ENCODE data around the gene SLC9A9. TPM values are rescaled to one million over a fixed set of nuclear protein-coding genes. Genes with fewer than 3 reads are reported as not detected.

Gene SLC9A9
- polyA plus RNA-seq, 1 donor (not counting 4 experiments of a cell fraction or from before 2014, with no cell fraction given), result 5.2 TPM

DNA sequence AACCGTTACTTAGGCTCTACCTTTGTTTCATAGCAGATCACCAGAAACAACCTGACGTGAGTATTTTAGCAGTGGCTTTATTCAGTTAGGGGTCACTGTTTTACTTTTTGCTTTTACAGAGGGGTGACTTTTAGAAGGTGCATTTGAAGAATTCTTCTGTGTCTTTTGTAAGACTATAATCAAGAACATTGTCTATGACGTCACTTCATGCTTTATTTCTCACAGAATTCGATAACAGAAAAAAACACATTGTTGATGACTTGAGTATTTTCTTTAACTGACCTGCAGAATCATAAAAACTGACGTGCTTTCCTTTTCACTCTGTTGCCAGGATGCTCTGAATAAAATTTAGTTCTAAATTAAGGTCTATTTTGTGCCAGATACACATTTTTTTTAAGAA, 244.5 kb downstream of the SLC9A9 start:
- H3K9me1 ChIP-seq (ENCODE audit: control insufficient read depth, extremely low read depth, insufficient read depth, low read length), result no peaks in the 10 kb centered on the region
- H4K20me1 ChIP-seq (ENCODE audit: control insufficient read depth, extremely low read depth, insufficient read depth, low read length), result no peaks in the 10 kb centered on the region
- H3K27me3 ChIP-seq (ENCODE audit: control insufficient read depth, extremely low read depth, insufficient read depth, low read length), result no peaks in the 10 kb centered on the region
- H3K9ac ChIP-seq (ENCODE audit: control insufficient read depth, extremely low read depth, insufficient read depth, low read length), result no peak overlapping the region
- dilution Hi-C loops (cut with MboI; ENCODE audit: extremely low pct_ligation_motif_present, low sequenced_read_pairs), result no loop called here
- no peaks in the 10 kb centered on the region for H3K79me2 ChIP-seq (ENCODE audit: control insufficient read depth, insufficient read depth, low read length)
- H3K4me2 ChIP-seq (ENCODE audit: control insufficient read depth, extremely low read depth, insufficient read depth, low read depth, low read length), result no peak overlapping the region
- H3K9me3 ChIP-seq (ENCODE audit: control insufficient read depth, low read depth, low read length), result no peaks in the 10 kb centered on the region
- no peak for TF ChIP-seq EZH2 (IDR thresholded peaks at IDR 0.05; ENCODE audit: low read length)
- TF ChIP-seq, protein P1, sequence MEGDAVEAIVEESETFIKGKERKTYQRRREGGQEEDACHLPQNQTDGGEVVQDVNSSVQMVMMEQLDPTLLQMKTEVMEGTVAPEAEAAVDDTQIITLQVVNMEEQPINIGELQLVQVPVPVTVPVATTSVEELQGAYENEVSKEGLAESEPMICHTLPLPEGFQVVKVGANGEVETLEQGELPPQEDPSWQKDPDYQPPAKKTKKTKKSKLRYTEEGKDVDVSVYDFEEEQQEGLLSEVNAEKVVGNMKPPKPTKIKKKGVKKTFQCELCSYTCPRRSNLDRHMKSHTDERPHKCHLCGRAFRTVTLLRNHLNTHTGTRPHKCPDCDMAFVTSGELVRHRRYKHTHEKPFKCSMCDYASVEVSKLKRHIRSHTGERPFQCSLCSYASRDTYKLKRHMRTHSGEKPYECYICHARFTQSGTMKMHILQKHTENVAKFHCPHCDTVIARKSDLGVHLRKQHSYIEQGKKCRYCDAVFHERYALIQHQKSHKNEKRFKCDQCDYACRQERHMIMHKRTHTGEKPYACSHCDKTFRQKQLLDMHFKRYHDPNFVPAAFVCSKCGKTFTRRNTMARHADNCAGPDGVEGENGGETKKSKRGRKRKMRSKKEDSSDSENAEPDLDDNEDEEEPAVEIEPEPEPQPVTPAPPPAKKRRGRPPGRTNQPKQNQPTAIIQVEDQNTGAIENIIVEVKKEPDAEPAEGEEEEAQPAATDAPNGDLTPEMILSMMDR (optimal IDR thresholded peaks at IDR 0.05 in 1 of 3, IDR thresholded peaks at IDR 0.05 in 1 of 3, conservative IDR thresholded peaks at IDR 0.05 in 1 of 3; ENCODE audit: extremely low read depth in 1 of 3, insufficient read depth in 2 of 3, low read length in 3 of 3), result no peak
- H3K36me3 ChIP-seq (ENCODE audit: control insufficient read depth in 2 of 2, extremely low read depth in 1 of 2, insufficient read depth in 2 of 2, low read length in 2 of 2), result no peaks in the 10 kb centered on the region
- H2AFZ ChIP-seq (ENCODE audit: control insufficient read depth, low read length), result no peak overlapping the region
- H3K27ac ChIP-seq (ENCODE audit: control insufficient read depth, insufficient read depth, low read length), result no peak overlapping the region
- no peak for FAIRE-seq
- no peaks in the 10 kb centered on the region for H3K4me1 ChIP-seq (ENCODE audit: control insufficient read depth, extremely low read depth, insufficient read depth, low read length)
- DNase-seq (ENCODE audit: low read depth, low spot score), result no peak
- no peak overlapping the region for H3K4me3 ChIP-seq (ENCODE audit: control insufficient read depth in 2 of 3, extremely low read depth in 1 of 3, insufficient read depth in 2 of 3, low read depth in 1 of 3, low read length in 3 of 3)

DNA sequence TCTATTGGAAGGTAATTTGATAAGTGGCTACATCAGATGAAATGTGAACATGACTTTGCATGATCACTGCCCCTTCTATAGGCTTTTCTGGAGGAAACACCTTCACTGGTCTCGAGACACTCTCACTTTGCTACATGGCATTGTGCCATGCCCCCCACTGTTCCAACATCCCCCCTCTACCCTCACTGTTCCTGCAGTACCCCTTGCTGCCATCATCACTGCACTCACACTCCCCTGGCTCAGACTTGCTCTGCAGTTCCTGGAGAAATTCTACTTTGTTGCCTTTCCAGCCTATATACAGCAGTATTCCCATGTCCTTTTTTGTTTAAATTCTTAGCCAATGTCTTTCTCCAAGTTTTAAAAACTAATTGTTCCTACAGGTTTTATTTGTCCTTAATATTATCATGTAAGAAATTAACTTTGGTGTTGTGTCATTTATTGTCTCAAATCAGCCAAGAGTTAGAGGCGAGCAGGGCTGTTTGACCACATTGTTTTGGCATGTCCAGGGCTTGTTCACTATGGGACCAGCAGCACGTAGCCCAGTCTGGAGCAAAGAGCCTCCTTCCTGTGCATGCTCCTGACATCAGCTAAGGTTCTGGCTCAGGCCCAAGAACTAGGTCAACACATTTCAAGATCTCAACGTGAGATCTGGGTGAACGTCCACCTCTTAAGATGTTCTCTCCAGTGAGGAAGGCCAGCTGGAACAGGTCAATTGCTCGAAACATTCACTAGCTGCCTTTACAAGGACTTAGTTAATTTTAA, 246.4 kb downstream of the SLC9A9 start:
- Histone ChIP-seq H3K36me3 (ENCODE audit: control insufficient read depth in 2 of 2, extremely low read depth in 1 of 2, insufficient read depth in 2 of 2, low read length in 2 of 2) (no peaks in the 10 kb centered on the region), H3K4me3 (ENCODE audit: control insufficient read depth in 2 of 3, extremely low read depth in 1 of 3, insufficient read depth in 2 of 3, low read depth in 1 of 3, low read length in 3 of 3) (no peak overlapping the region), H3K9ac (ENCODE audit: control insufficient read depth, extremely low read depth, insufficient read depth, low read length) (no peak overlapping the region), H3K9me1 (ENCODE audit: control insufficient read depth, extremely low read depth, insufficient read depth, low read length) (no peaks in the 10 kb centered on the region), H4K20me1 (ENCODE audit: control insufficient read depth, extremely low read depth, insufficient read depth, low read length) (no peaks in the 10 kb centered on the region), H3K9me3 (ENCODE audit: control insufficient read depth, low read depth, low read length) (no peaks in the 10 kb centered on the region), H3K4me1 (ENCODE audit: control insufficient read depth, extremely low read depth, insufficient read depth, low read length) (no peaks in the 10 kb centered on the region), H3K27ac (ENCODE audit: control insufficient read depth, insufficient read depth, low read length) (no peak overlapping the region), H3K79me2 (ENCODE audit: control insufficient read depth, insufficient read depth, low read length) (no peaks in the 10 kb centered on the region), H2AFZ (ENCODE audit: control insufficient read depth, low read length) (peak overlapping the region; percentile 2), H3K27me3 (ENCODE audit: control insufficient read depth, extremely low read depth, insufficient read depth, low read length) (no peaks in the 10 kb centered on the region), H3K4me2 (ENCODE audit: control insufficient read depth, extremely low read depth, insufficient read depth, low read depth, low read length) (no peak overlapping the region)
- dilution Hi-C loops (cut with MboI; ENCODE audit: extremely low pct_ligation_motif_present, low sequenced_read_pairs), result no loop called here
- no peak for DNase-seq (ENCODE audit: low read depth, low spot score)
- FAIRE-seq, result no peak
- TF ChIP-seq, protein P1 (optimal IDR thresholded peaks at IDR 0.05 in 1 of 3, IDR thresholded peaks at IDR 0.05 in 1 of 3, conservative IDR thresholded peaks at IDR 0.05 in 1 of 3; ENCODE audit: extremely low read depth in 1 of 3, insufficient read depth in 2 of 3, low read length in 3 of 3), result no peak
- no peak for TF ChIP-seq EZH2 (IDR thresholded peaks at IDR 0.05; ENCODE audit: low read length)

Measured in keratinocyte (primary cell).